Activated naive CD4-positive, alpha-beta T cell treated with anti-CD3 and anti-CD28 coated beads, Interleukin-2, amount 10 ng/mL, durations not matched to agents 7 days and 5 days (primary cell): Measurements from ENCODE around the gene CCDC196.
"Not testable (repeated sequence)": the region's sequence is repeated elsewhere in the genome, so short reads cannot be mapped to it uniquely, and the experiment has no call there.

Experiments
- CTCF ChIA-PET: fragments of 350-600 bp; sonication (Branson Sonifier 250); formaldehyde crosslinking; loops from one replicate; lab custom pipeline; 2021; ENCODE audit warnings: antibody characterized with exemption; lab: Charles Lee
- DNase-seq: peaks from one replicate; pipeline ENCODE4 v3.0.0-alpha.2; 2020
- H3K27ac Mint-ChIP-seq: one replicate; pipeline ENCODE4 v1.8.0; 2021; ENCODE audit warnings: mild to moderate bottlenecking, moderate library complexity, mixed read lengths
- H3K27me3 Mint-ChIP-seq: one replicate; pipeline ENCODE4 v1.8.0; 2021; ENCODE audit warnings: mild to moderate bottlenecking, mixed read lengths
- H3K36me3 Mint-ChIP-seq: one replicate; pipeline ENCODE4 v1.8.0; 2021; ENCODE audit warnings: mixed read lengths
- H3K4me1 Mint-ChIP-seq: one replicate; pipeline ENCODE4 v1.8.0; 2021; ENCODE audit warnings: mixed read lengths
- H3K4me3 Mint-ChIP-seq: one replicate; pipeline ENCODE4 v1.8.0; 2021; ENCODE audit warnings: mild to moderate bottlenecking, moderate library complexity, mixed read lengths
- H3K9me3 Mint-ChIP-seq: one replicate; pipeline ENCODE4 v1.8.0; 2021; ENCODE audit warnings: mixed read lengths

The CCDC196 gene

GRCh38 chr14:66507181-66507721 lies 21.1 kb downstream of the CCDC196 start:
- CTCF ChIA-PET = interaction anchor here (0.7 to 2.6 kb wide), 4 partner anchors 9 to 49 kb away, joined by 3 to 10 read pairs (median 4); no protein-coding TSS in a partner anchor
- peak overlapping the region; percentile 82 for H3K4me3 Mint-ChIP-seq
- H3K36me3 Mint-ChIP-seq = peaks cover 3% of the 10 kb centered on the region
- H3K9me3 Mint-ChIP-seq = no peaks in the 10 kb centered on the region
- no peak for DNase-seq
- H3K27ac Mint-ChIP-seq = peak overlapping the region; percentile 87
- peaks cover 33% of the 10 kb centered on the region for H3K27me3 Mint-ChIP-seq
- H3K4me1 Mint-ChIP-seq = peaks cover 32% of the 10 kb centered on the region

- DNase-seq = peak; percentile 95
- H3K4me1 Mint-ChIP-seq = peaks cover 35% of the 10 kb centered on the region
- H3K27me3 Mint-ChIP-seq = peaks cover 33% of the 10 kb centered on the region
- CTCF ChIA-PET = interaction anchor here (0.7 to 2.6 kb wide), 4 partner anchors 9 to 49 kb away, joined by 3 to 10 read pairs (median 4); no protein-coding TSS in a partner anchor
- H3K4me3 Mint-ChIP-seq = peak within 1 kb of the TSS; percentile 82
- peak within 1 kb of the TSS; percentile 87 for H3K27ac Mint-ChIP-seq
- no peaks in the 10 kb centered on the region for H3K9me3 Mint-ChIP-seq
- H3K36me3 Mint-ChIP-seq = peaks cover 3% of the 10 kb centered on the region
Measured at GRCh38 chr14:66507722-66508546, 21.8 kb downstream of the CCDC196 start, which contains the start of gene GPHN. Gene GPHN, plus strand, starts transcription at chr14:66508147.

- H3K4me3 Mint-ChIP-seq = peak overlapping the region; percentile 82
- H3K27me3 Mint-ChIP-seq = peaks cover 33% of the 10 kb centered on the region
- H3K27ac Mint-ChIP-seq = peak overlapping the region; percentile 87
- no peaks in the 10 kb centered on the region for H3K9me3 Mint-ChIP-seq
- H3K4me1 Mint-ChIP-seq = peaks cover 39% of the 10 kb centered on the region
- H3K36me3 Mint-ChIP-seq = peaks cover 3% of the 10 kb centered on the region
- DNase-seq = no peak
- CTCF ChIA-PET = interaction anchor here (1.3 to 2.6 kb wide), 2 partner anchors 10 to 13 kb away, joined by 4 to 10 read pairs; no protein-coding TSS in a partner anchor
Measured at GRCh38 chr14:66508547-66508845, 22.3 kb downstream of the CCDC196 start.

- CTCF ChIA-PET = interaction anchor here (1.3 to 2.6 kb wide), 2 partner anchors 10 to 14 kb away, joined by 4 to 10 read pairs; no protein-coding TSS in a partner anchor
- Mint-ChIP-seq H3K36me3 (peaks cover 3% of the 10 kb centered on the region), H3K27ac (peak overlapping the region; percentile 49), H3K9me3 (no peaks in the 10 kb centered on the region), H3K4me1 (peaks cover 40% of the 10 kb centered on the region), H3K4me3 (peak overlapping the region; percentile 67), H3K27me3 (peaks cover 33% of the 10 kb centered on the region)
- peak; percentile 59 for DNase-seq
Measured at GRCh38 chr14:66508846-66509621, 22.9 kb downstream of the CCDC196 start.

GRCh38 chr14:66509874-66510273 lies 23.7 kb downstream of the CCDC196 start:
- Mint-ChIP-seq H3K27ac (no peak overlapping the region), H3K4me1 (peaks cover 40% of the 10 kb centered on the region), H3K36me3 (peaks cover 3% of the 10 kb centered on the region), H3K4me3 (peak overlapping the region; percentile 67), H3K9me3 (no peaks in the 10 kb centered on the region), H3K27me3 (peaks cover 37% of the 10 kb centered on the region)
- CTCF ChIA-PET = no interaction called here
- no peak for DNase-seq

- no peak for DNase-seq
- CTCF ChIA-PET = interaction anchor here (1.3 to 1.6 kb wide), 2 partner anchors 15 to 17 kb away, joined by 3 to 5 read pairs; no protein-coding TSS in a partner anchor
Measured at GRCh38 chr14:66511849-66512248, 25.7 kb downstream of the CCDC196 start.

GRCh38 chr14:66514213-66514612 lies 28.0 kb downstream of the CCDC196 start:
- Mint-ChIP-seq H3K4me3 (no peak overlapping the region), H3K4me1 (peaks cover 27% of the 10 kb centered on the region), H3K27ac (no peak overlapping the region), H3K9me3 (no peaks in the 10 kb centered on the region), H3K36me3 (peaks cover 3% of the 10 kb centered on the region), H3K27me3 (peaks cover 22% of the 10 kb centered on the region)
- CTCF ChIA-PET = interaction anchor here (1.0 kb wide), 1 partner anchor 13 kb away, joined by 3 read pairs; no protein-coding TSS in a partner anchor
- DNase-seq = no peak

More at GRCh38 chr14:66511849-66512248, 25.7 kb downstream of the CCDC196 start:
- H3K27ac Mint-ChIP-seq = no peak overlapping the region
- peaks cover 37% of the 10 kb centered on the region for H3K27me3 Mint-ChIP-seq
- H3K4me3 Mint-ChIP-seq = no peak overlapping the region
- peaks cover 33% of the 10 kb centered on the region for H3K4me1 Mint-ChIP-seq
- H3K36me3 Mint-ChIP-seq = peaks cover 3% of the 10 kb centered on the region
- no peaks in the 10 kb centered on the region for H3K9me3 Mint-ChIP-seq

- Mint-ChIP-seq H3K36me3 (no peaks in the 10 kb centered on the region), H3K4me3 (no peak overlapping the region), H3K4me1 (no peaks in the 10 kb centered on the region), H3K9me3 (peaks cover 5% of the 10 kb centered on the region), H3K27me3 (no peaks in the 10 kb centered on the region), H3K27ac (no peak overlapping the region)
- CTCF ChIA-PET = no interaction called here
- DNase-seq = no peak
Measured at GRCh38 chr14:66530526-66530925, 44.4 kb downstream of the CCDC196 start.

- no peak for DNase-seq
- H3K27me3 Mint-ChIP-seq = no peaks in the 10 kb centered on the region
- H3K27ac Mint-ChIP-seq = no peak overlapping the region
- CTCF ChIA-PET = no interaction called here
- H3K4me3 Mint-ChIP-seq = no peak overlapping the region
- no peaks in the 10 kb centered on the region for H3K36me3 Mint-ChIP-seq
- H3K9me3 Mint-ChIP-seq = no peaks in the 10 kb centered on the region
- peaks cover 10% of the 10 kb centered on the region for H3K4me1 Mint-ChIP-seq
Measured at GRCh38 chr14:66539034-66539433, 52.9 kb downstream of the CCDC196 start.

GRCh38 chr14:66540038-66540437 lies 53.9 kb downstream of the CCDC196 start:
- no peak overlapping the region for H3K4me3 Mint-ChIP-seq
- CTCF ChIA-PET = no interaction called here
- H3K27ac Mint-ChIP-seq = no peak overlapping the region
- H3K9me3 Mint-ChIP-seq = no peaks in the 10 kb centered on the region
- H3K36me3 Mint-ChIP-seq = no peaks in the 10 kb centered on the region
- no peak for DNase-seq
- H3K4me1 Mint-ChIP-seq = peaks cover 10% of the 10 kb centered on the region
- no peaks in the 10 kb centered on the region for H3K27me3 Mint-ChIP-seq

GRCh38 chr14:66541627-66542026 lies 55.5 kb downstream of the CCDC196 start:
- Mint-ChIP-seq H3K27ac (no peak overlapping the region), H3K9me3 (no peaks in the 10 kb centered on the region), H3K4me3 (no peak overlapping the region), H3K36me3 (no peaks in the 10 kb centered on the region), H3K27me3 (no peaks in the 10 kb centered on the region), H3K4me1 (peaks cover 10% of the 10 kb centered on the region)
- CTCF ChIA-PET = no interaction called here
- DNase-seq = no peak

- H3K4me1 Mint-ChIP-seq = peaks cover 7% of the 10 kb centered on the region
- CTCF ChIA-PET = no interaction called here
- H3K27me3 Mint-ChIP-seq = no peaks in the 10 kb centered on the region
- no peak for DNase-seq
- no peaks in the 10 kb centered on the region for H3K9me3 Mint-ChIP-seq
- H3K27ac Mint-ChIP-seq = no peak overlapping the region
- H3K36me3 Mint-ChIP-seq = no peaks in the 10 kb centered on the region
- no peak overlapping the region for H3K4me3 Mint-ChIP-seq
Measured at GRCh38 chr14:66543996-66544395, 57.8 kb downstream of the CCDC196 start.

GRCh38 chr14:66545191-66545590 lies 59.0 kb downstream of the CCDC196 start:
- H3K27ac Mint-ChIP-seq, H3K4me3 Mint-ChIP-seq, H3K9me3 Mint-ChIP-seq, CTCF ChIA-PET, H3K27me3 Mint-ChIP-seq, H3K36me3 Mint-ChIP-seq, DNase-seq, H3K4me1 Mint-ChIP-seq: not testable (repeated sequence)

- H3K4me3 Mint-ChIP-seq, H3K9me3 Mint-ChIP-seq, H3K4me1 Mint-ChIP-seq, H3K27me3 Mint-ChIP-seq, H3K36me3 Mint-ChIP-seq, H3K27ac Mint-ChIP-seq, CTCF ChIA-PET, DNase-seq: not testable (repeated sequence)
Measured at GRCh38 chr14:66545751-66546150, 59.6 kb downstream of the CCDC196 start.
